ENCODE measurements around the gene NIPSNAP2.
"Not testable (repeated sequence)": the region's sequence is repeated elsewhere in the genome, so short reads cannot be mapped to it uniquely, and the experiment has no call there.

Gene NIPSNAP2

GRCh38 chr7:55977831-55978230 is 13.4 kb downstream of the NIPSNAP2 start:
- DNase-seq = no peak

GRCh38 chr7:55980266-55980665 is 15.9 kb downstream of the NIPSNAP2 start:
- DNase-seq = no peak

GRCh38 chr7:55983537-55983936 is 19.2 kb downstream of the NIPSNAP2 start:
- DNase-seq = no peak

- no peak for DNase-seq
Observed at GRCh38 chr7:55992346-55992745, 28.0 kb downstream of the NIPSNAP2 start.

GRCh38 chr7:55996856-55997500 is 32.6 kb downstream of the NIPSNAP2 start:
- DNase-seq = no peak

GRCh38 chr7:56003749-56004148 is 39.4 kb downstream of the NIPSNAP2 start:
- DNase-seq = no peak

- no peak for DNase-seq
Observed at GRCh38 chr7:56007167-56007652, 42.8 kb downstream of the NIPSNAP2 start.

GRCh38 chr7:56007891-56008290 is 43.5 kb downstream of the NIPSNAP2 start:
- DNase-seq = no peak

GRCh38 chr7:56009695-56010094 is 45.3 kb downstream of the NIPSNAP2 start:
- DNase-seq = no peak

GRCh38 chr7:56017015-56017414 is 52.6 kb downstream of the NIPSNAP2 start:
- DNase-seq = not testable (repeated sequence)

- no peak for DNase-seq
Observed at GRCh38 chr7:56019501-56019900, 55.1 kb downstream of the NIPSNAP2 start.

GRCh38 chr7:56023500-56023899 is 59.1 kb downstream of the NIPSNAP2 start:
- no peak for DNase-seq

GRCh38 chr7:56026538-56026937 is 62.2 kb downstream of the NIPSNAP2 start:
- DNase-seq = no peak

- no peak for DNase-seq
Observed at GRCh38 chr7:56028942-56029630, 64.7 kb downstream of the NIPSNAP2 start.

GRCh38 chr7:56030340-56030739 is 66.0 kb downstream of the NIPSNAP2 start:
- DNase-seq = no peak

GRCh38 chr7:56031556-56031955 is 67.2 kb downstream of the NIPSNAP2 start:
- not testable (repeated sequence) for DNase-seq

- not testable (repeated sequence) for DNase-seq
Observed at GRCh38 chr7:56032578-56032977, 68.2 kb downstream of the NIPSNAP2 start.

- peak; percentile 75 for DNase-seq
Observed at GRCh38 chr7:56033671-56034432, 69.5 kb downstream of the NIPSNAP2 start.

- DNase-seq = no peak
Observed at GRCh38 chr7:56040730-56041129, 76.3 kb downstream of the NIPSNAP2 start.

- not testable (repeated sequence) for DNase-seq
Observed at GRCh38 chr7:56045758-56046157, 81.4 kb downstream of the NIPSNAP2 start.

- DNase-seq = no peak
Observed at GRCh38 chr7:56046721-56047445, 82.5 kb downstream of the NIPSNAP2 start.

- DNase-seq = not testable (repeated sequence)
Observed at GRCh38 chr7:56047446-56048116, 83.2 kb downstream of the NIPSNAP2 start.

Data from activated gamma-delta T cell treated with Interleukin-2 at 50 U/mL for 16 hours (primary cell).